Inflammatory macrophage (primary cell): ENCODE results near the gene OAT.
"Not testable (repeated sequence)": the region's sequence is repeated elsewhere in the genome, so short reads cannot be mapped to it uniquely, and the experiment has no call there.

Source experiments
- DNase-seq, 2 donors: peaks; one replicate each; pipeline ENCODE4 v3.0.0-alpha.2; 2020 to 2022

OAT gene

DNA sequence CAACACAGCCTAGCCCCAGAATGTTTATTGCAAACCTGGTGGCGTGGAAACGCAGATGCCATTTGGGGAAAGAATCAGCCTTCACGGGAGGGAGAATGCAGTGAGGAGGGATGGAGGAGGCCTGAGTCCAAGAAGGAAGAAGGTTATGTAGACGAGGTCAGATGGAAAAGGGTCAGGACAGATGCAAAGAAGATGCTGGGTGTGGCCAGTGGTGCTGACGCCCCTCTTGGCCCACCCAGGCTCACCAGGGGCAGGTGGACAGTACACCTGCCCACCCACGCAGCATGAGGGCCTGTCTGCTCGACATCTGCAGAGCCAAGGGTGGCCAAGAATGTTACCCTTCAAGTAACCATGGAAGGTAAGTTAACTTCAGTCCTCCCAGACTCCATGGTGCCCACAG lies 40.5 kb downstream of the OAT start:
- DNase-seq, result no peak

GRCh38 chr10:124377101-124377500 lies 41.6 kb downstream of the OAT start:
- no peak for DNase-seq

DNA sequence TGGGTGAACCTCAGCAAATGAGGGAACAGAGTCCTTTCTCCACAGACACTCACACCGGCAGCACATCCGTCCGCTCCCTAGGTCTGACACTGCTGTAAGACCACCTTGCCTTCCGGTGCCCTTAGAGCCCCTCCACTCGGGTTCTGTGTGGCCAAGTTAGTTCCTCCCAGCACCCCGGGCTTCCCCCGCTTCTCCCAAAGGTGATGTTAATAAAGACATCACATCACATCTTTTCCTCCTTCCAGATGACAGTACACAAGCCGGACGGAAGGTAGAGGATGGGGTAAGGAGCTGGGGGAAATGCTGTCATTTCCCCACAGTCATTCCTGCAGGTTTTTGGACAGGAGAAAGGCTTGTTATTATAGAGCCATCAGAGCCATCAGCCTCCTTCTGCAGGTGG lies 42.3 kb downstream of the OAT start:
- no peak for DNase-seq

GRCh38 chr10:124375691-124376090 lies 43.0 kb downstream of the OAT start:
- no peak for DNase-seq

- DNase-seq, result no peak
Observed at GRCh38 chr10:124375353-124375614, 43.4 kb downstream of the OAT start.

DNA sequence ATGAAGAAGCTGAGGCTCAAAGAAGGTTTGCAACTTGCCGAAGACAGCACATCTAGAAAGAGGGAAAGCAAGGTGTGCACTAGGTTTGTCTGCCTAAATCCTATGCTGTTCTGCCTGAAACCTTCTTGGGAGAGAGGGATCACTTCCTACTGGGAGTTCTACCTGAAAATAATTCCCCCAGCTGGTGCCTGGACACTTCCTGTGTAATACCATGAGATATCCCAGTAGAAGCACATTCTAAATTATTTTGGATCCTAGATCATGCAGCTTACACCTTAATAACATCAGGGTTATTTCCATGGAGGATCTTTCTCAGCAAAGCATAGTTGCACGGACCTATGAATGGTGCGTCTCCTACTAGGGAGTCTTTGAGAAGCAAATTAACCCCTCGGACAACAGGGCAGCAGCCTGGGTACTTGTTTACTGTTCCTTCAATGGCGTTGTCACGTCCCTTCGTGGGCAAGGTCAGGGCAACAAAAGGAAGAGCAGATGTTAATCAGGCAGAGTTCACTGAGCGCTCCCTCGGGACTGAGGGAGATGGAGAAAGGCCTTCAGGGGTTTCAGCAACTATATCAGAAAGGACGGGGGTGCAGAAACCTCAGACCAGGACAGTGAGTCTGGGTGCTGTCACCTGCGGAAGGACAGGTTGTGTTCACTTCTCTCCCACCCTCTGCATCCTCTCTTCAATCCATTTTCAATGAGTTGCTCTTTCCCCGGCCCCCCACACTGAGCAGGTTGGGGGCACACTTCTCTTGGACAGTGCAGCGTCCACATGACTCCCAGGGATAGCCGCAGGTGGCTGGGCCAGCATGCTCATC lies 44.0 kb downstream of the OAT start:
- no peak for DNase-seq

- DNase-seq, result no peak
Observed at GRCh38 chr10:124372899-124373298, 45.8 kb downstream of the OAT start.

DNA sequence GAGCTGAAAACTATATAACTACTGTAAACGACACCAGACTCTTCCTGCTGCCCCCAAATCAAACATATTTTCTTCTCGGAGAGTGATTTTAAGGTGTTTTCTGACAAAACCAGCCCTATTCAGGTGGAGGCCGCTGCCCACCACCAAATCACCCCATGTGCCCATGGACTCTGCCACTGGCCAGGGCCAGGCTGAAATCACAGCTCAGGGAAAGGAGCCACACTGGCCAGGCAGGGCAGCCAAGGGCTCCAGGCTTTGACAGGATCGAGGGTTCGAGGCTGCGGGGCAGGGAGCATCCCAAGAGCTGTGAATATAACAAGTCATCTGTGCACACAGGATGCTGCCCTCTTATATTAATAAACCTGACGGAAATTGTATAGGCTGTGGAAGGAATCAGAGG lies 48.3 kb downstream of the OAT start:
- no peak for DNase-seq

- DNase-seq, result no peak
Observed at GRCh38 chr10:124369986-124370385, 48.7 kb downstream of the OAT start.

DNA sequence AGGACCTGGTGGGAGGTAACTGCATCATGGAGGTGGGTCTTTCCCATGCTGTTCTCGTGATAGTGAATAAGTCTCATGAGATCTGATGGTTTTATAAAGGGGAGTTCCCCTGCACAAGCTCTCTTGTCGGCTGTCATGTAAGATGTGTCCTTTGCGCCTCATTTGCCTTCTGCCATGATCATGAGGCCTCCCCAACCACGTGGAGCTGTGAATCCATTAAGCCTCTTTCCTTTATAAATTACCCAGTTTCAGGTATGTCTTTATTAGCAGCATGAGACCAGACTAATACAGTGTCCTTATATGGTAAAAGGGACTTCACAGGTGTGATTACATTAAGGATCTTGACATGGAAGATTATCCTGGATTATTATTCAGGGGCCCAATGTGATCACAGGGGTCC lies 49.2 kb downstream of the OAT start:
- not testable (repeated sequence) for DNase-seq

DNA sequence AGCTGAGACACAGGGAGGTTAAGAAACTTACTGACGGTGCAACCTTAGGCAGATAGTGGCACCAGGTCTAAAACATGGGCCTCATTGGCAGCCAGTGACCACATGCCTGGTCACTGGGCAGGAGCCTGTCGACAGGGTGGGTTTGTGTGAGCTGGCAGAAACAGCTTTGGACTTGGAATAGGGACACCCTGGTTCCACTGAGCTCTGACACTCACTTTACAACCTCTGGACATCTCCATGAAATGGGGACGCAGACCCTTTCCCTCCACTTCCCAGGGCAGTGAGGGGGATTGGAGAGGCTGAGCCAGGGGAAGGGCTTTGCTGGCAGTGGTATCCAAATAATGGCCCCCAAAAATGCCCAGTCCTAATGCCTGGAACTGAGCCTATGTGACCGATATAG lies 49.7 kb downstream of the OAT start:
- no peak for DNase-seq

DNA sequence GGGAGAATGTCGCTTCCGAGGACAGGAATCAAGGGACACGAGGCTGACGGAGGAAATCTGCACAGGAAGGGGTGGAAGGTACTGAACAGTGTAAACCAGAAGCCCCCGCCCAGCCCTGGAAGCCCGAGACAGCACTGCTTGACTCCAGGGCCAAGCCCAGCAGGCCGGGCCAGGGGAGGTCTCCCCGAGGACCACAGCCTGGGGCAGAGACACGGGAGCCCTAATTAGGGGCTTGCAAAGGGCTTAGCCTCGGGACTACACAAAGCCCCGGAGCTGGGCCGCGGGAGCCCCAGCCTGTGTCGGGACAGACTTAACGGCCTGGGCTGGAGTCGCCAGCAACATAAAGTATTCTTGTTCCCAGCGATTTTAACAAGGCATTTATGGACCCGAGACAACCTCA lies 50.8 kb downstream of the OAT start:
- no peak for DNase-seq

DNA sequence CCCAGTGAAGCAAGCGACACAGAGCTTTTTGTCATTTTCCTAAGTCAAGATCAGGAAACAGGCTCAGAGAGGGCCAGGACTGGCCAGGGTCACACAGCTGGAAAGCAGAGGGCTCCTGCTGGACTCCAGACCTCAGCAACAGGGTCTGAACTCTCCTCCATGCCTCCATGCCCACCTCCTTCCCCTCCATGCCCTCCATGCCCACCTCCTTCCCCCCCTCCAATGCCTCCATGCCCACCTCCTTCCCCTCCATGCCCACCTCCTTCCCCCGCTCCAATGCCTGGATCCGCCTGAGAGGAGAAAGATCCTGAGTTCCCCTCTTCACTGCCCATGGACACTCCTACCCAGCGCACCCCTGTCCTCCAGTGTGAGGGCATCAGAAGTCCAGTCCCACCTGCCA lies 51.3 kb downstream of the OAT start:
- no peak for DNase-seq

DNA sequence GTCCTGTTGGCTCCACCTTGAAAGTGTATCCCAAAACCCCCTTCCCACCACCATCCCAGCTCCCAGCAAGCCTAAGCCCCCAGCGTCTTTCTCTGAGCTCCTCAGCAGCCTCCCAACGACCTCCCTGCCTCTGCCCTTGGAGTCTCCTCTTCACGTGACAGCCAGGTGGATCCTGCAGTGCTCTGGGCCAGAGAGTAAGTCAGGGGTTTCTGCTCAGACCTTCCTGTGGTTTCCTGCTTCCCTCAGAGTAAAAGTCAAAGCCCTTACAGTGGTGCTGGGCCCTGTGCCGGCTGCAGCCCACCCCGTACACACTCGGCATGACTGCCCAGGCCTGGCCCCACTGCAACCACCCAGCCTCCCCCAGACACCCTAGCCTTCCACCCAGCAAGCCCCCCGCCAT lies 51.9 kb downstream of the OAT start:
- no peak for DNase-seq

DNA sequence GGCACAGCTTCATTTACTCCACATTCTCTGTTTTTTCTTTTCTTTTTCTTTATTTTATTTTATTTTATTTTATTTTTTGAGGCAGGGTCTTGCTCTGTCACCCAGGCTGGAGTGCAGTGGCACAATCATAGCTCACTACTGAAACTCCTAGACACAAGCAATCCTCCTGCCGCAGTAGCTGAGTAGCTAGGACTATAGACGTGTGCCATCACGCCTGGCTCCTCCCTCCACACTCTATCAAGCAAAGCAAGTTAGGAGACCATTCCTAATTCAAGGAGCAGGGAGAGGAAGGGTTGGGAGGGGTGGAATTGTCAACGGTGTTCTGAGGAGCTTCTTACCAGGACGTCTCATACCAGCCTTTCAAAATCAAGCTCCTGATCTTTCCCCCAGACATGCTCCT lies 52.4 kb downstream of the OAT start:
- DNase-seq, result no peak

DNA sequence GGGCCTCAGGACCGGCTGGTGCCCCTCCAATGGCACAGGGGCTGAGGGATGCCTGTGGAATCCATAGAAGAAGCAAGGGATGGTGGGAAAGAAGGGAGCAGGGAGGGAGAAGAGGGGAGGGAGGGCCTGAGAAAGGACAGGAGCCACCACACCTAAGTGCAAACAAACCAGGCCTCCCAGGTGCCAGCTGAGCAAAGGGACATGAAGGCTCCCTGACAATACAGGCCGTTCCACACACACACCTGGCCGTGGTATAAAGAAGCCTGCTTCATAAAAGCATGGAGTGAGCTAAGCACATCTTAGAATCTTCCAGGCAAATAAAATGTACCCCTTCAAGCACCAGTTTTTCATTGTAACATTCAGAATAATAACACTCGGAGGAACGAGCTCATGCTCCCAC lies 54.0 kb downstream of the OAT start:
- no peak for DNase-seq

GRCh38 chr10:124362568-124362967 lies 56.2 kb downstream of the OAT start:
- no peak for DNase-seq

GRCh38 chr10:124359336-124359832 lies 59.3 kb downstream of the OAT start:
- no peak for DNase-seq

DNA sequence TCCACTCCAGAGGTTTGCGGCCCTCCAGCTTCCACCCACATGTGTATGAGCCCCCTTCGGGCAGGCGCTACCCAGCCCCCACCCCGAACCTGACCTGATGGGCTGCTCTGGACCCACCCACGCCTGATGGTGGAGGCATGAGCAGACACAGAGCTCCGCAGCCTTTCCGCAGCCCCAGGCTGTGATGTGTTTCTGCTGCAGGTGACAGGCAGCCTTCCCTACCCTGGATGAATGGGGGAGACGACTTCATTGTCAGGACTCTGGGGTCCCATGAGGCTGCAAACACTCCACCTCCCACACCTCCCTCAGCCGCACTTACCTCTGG lies 61.2 kb downstream of the OAT start:
- DNase-seq, result no peak

DNA sequence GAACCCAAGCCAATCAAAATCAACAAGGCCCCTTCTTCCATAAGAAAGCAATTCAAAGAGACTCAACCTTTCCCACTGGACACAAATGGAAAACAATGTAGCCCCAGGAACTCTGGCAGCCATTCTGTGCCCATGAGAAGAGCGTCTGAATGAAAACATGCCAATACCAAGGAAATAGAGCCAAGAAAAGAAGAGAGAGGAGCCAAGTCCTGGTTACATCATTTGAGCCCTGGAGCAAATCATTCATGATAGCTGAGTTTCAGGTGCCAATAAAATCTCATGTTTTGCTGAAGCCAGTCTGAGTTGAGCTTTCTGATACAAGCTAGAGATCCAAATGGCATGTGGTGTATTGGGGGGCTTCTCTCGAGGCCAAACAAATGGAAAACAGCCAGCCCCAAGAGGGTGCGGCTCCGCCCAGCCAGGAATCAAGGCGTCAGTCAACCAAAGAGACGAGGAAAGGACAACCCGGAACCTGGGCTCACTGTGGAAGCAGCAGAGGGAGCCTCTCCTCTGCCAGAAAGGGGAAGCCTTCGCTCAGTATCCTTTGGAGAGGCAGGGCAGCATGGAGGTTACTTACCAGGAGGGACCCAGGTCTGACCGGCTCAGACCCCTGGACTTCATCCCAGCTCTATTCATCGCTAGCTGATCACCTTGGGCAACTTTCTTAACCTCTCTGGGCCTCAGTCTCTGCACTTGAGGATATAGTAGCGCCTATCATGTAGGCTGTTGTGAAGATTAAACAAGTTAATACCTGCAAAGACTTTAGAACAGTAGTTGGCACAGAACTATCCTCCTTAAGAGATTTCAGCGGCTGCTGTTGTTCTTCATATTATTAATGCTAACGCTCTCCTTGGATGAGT lies 61.8 kb downstream of the OAT start:
- no peak for DNase-seq

- DNase-seq, result peak; percentile 54 to 66
Observed at GRCh38 chr10:124354411-124355382, 64.0 kb downstream of the OAT start.

DNA sequence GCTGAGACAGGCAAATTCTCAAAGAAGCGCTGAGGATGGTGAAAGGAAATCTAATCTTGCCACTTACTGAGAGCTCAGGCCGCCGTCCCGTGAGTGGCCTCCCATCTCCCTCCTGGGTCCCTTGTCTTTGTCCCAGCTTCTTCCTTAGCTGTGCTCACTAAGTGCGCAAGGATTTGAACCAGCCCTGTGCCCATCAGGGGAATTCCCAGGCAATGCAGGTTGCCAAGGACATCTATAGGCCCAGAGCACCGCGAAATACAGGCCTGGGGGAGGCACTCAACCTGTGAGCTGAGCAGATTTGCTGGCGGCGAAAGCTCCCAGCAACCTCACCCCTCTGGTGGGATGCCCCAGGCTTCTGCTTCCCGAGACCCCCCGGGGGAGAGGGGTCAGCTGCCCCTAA lies 64.8 kb downstream of the OAT start:
- DNase-seq, result no peak
